GM18907 (cell line): Measurements from ENCODE around the gene WDR77.

ENCODE experiments used
- ATAC-seq: cut with Tn5 transposase; IDR thresholded peaks from one replicate; pipeline ENCODE4 v1.9.1; 2021; ENCODE audit warnings: mild to moderate bottlenecking, moderate library complexity; ENCODE audit not compliant: unreplicated experiment

WDR77 gene

GRCh38 chr1:111470596-111470995 lies 21.5 kb upstream of the WDR77 start:
- ATAC-seq = no peak

- no peak for ATAC-seq
Observed at GRCh38 chr1:111469539-111469938, 20.5 kb upstream of the WDR77 start.

GRCh38 chr1:111468717-111469100 lies 19.7 kb upstream of the WDR77 start:
- no peak for ATAC-seq

- no peak for ATAC-seq
Observed at GRCh38 chr1:111467865-111468716, 19.0 kb upstream of the WDR77 start.

GRCh38 chr1:111466480-111466879 lies 17.4 kb upstream of the WDR77 start:
- no peak for ATAC-seq

- ATAC-seq = no peak
Observed at GRCh38 chr1:111465754-111466153, 16.7 kb upstream of the WDR77 start.

GRCh38 chr1:111463029-111463683 lies 14.1 kb upstream of the WDR77 start:
- ATAC-seq = no peak

GRCh38 chr1:111462370-111463028 lies 13.4 kb upstream of the WDR77 start:
- no peak for ATAC-seq

GRCh38 chr1:111461765-111462164 lies 12.7 kb upstream of the WDR77 start:
- no peak for ATAC-seq

GRCh38 chr1:111455642-111456031 lies 6.6 kb upstream of the WDR77 start:
- no peak for ATAC-seq

- no peak for ATAC-seq
Observed at GRCh38 chr1:111454859-111455641, 6.0 kb upstream of the WDR77 start.

GRCh38 chr1:111453706-111454105 lies 4.7 kb upstream of the WDR77 start:
- no peak for ATAC-seq

- ATAC-seq = no peak
Observed at GRCh38 chr1:111452581-111452980, 3.5 kb upstream of the WDR77 start.

GRCh38 chr1:111450185-111450584 lies 1.1 kb upstream of the WDR77 start:
- ATAC-seq = no peak

GRCh38 chr1:111449703-111450017 lies 604 bp upstream of the WDR77 start:
- ATAC-seq = no peak

- ATAC-seq = peak; percentile 8
Observed at GRCh38 chr1:111448482-111448917, 556 bp downstream of the WDR77 start.

- ATAC-seq = no peak
Observed at GRCh38 chr1:111446967-111447892, 1.8 kb downstream of the WDR77 start.

- ATAC-seq = no peak
Observed at GRCh38 chr1:111446546-111446945, 2.5 kb downstream of the WDR77 start.

GRCh38 chr1:111444031-111444430 lies 5.0 kb downstream of the WDR77 start:
- ATAC-seq = no peak

GRCh38 chr1:111442457-111442856 lies 6.6 kb downstream of the WDR77 start:
- no peak for ATAC-seq
